ENCODE data around the gene SBK2. TPM values are rescaled to one million over a fixed set of nuclear protein-coding genes. Genes with fewer than 3 reads are reported as not detected.

SBK2 gene
- total and polyA plus RNA-seq, 9 of the 15 experiments (the other 6 are each of a cell fraction or from before 2014, with no cell fraction given) = not detected

DNA sequence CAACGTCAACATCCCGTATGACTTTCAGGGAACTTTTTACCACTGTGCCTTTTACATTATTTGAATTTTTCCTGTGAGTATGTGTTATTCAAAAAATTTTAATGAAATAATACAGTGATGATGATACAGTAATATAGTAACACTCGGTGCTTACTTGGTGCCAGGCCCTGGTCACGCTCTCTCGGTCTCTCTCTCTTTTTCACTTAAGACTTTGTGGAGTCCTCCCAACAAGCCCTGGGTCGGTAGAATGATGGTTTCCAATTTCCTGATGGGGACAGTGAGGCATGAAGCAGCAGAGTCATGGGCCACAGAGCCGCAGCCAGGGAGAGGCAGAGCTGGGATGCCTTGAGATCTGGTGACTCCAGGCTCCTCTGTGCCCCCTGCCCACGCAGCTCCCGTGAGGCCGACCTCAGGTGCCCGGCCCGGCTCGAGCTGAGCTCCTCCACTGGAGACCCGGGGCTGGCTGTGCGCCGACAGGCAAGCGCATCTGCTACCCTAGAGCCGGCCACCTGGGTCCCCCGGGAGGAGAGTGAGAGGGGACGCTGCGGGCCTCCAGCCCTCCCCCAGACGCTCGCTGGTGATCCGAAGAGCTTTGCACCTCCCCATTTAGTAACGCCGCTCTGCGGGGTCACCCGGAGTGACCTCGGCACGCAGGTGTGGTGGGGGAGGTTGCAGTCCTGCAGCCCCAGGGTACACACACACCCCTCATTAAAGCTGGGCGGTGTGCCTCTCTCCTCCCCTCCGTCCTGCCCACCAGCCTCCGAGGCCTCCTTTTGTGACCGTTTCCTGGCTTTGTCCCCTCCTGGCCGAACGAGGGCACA lies 12.8 kb upstream of the SBK2 start:
- intact Hi-C loops (cut with micrococcal nuclease) = no loop called here
- no peak for FAIRE-seq
- TF ChIP-seq NFE2 (IDR thresholded peaks at IDR 0.05; ENCODE audit: low read depth) (no peak), BRD4 (IDR thresholded peaks at IDR 0.05) (no peak), SMARCA4 (IDR thresholded peaks at IDR 0.05) (no peak), FOXA3 (CRISPR knock-in tag; conservative IDR thresholded peaks at IDR 0.05 in 1 of 2, IDR thresholded peaks at IDR 0.05 in 1 of 2) (peak; percentile 53 to 92; a peak in 3 of 4 replicates), FOSL1 (tag; conservative IDR thresholded peaks at IDR 0.05) (peak; percentile 77), NCOR1 (IDR thresholded peaks at IDR 0.05) (no peak), NCOA1 (IDR thresholded peaks at IDR 0.05; ENCODE audit: low read depth) (no peak)
- TF ChIP-seq, protein P1, sequence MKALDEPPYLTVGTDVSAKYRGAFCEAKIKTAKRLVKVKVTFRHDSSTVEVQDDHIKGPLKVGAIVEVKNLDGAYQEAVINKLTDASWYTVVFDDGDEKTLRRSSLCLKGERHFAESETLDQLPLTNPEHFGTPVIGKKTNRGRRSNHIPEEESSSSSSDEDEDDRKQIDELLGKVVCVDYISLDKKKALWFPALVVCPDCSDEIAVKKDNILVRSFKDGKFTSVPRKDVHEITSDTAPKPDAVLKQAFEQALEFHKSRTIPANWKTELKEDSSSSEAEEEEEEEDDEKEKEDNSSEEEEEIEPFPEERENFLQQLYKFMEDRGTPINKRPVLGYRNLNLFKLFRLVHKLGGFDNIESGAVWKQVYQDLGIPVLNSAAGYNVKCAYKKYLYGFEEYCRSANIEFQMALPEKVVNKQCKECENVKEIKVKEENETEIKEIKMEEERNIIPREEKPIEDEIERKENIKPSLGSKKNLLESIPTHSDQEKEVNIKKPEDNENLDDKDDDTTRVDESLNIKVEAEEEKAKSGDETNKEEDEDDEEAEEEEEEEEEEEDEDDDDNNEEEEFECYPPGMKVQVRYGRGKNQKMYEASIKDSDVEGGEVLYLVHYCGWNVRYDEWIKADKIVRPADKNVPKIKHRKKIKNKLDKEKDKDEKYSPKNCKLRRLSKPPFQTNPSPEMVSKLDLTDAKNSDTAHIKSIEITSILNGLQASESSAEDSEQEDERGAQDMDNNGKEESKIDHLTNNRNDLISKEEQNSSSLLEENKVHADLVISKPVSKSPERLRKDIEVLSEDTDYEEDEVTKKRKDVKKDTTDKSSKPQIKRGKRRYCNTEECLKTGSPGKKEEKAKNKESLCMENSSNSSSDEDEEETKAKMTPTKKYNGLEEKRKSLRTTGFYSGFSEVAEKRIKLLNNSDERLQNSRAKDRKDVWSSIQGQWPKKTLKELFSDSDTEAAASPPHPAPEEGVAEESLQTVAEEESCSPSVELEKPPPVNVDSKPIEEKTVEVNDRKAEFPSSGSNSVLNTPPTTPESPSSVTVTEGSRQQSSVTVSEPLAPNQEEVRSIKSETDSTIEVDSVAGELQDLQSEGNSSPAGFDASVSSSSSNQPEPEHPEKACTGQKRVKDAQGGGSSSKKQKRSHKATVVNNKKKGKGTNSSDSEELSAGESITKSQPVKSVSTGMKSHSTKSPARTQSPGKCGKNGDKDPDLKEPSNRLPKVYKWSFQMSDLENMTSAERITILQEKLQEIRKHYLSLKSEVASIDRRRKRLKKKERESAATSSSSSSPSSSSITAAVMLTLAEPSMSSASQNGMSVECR (CRISPR knock-in tag; IDR thresholded peaks at IDR 0.05) = 0 out of 2 replicates have a peak, but pooled peaks have one; percentile 23
- TF ChIP-seq, protein P2, sequence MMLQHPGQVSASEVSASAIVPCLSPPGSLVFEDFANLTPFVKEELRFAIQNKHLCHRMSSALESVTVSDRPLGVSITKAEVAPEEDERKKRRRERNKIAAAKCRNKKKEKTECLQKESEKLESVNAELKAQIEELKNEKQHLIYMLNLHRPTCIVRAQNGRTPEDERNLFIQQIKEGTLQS (IDR thresholded peaks at IDR 0.05) = 0 out of 2 replicates have a peak, but pooled peaks have one; percentile 18
- TF ChIP-seq, protein P2 (CRISPR knock-in tag; conservative IDR thresholded peaks at IDR 0.05) = no peak
- TF ChIP-seq, protein P3, sequence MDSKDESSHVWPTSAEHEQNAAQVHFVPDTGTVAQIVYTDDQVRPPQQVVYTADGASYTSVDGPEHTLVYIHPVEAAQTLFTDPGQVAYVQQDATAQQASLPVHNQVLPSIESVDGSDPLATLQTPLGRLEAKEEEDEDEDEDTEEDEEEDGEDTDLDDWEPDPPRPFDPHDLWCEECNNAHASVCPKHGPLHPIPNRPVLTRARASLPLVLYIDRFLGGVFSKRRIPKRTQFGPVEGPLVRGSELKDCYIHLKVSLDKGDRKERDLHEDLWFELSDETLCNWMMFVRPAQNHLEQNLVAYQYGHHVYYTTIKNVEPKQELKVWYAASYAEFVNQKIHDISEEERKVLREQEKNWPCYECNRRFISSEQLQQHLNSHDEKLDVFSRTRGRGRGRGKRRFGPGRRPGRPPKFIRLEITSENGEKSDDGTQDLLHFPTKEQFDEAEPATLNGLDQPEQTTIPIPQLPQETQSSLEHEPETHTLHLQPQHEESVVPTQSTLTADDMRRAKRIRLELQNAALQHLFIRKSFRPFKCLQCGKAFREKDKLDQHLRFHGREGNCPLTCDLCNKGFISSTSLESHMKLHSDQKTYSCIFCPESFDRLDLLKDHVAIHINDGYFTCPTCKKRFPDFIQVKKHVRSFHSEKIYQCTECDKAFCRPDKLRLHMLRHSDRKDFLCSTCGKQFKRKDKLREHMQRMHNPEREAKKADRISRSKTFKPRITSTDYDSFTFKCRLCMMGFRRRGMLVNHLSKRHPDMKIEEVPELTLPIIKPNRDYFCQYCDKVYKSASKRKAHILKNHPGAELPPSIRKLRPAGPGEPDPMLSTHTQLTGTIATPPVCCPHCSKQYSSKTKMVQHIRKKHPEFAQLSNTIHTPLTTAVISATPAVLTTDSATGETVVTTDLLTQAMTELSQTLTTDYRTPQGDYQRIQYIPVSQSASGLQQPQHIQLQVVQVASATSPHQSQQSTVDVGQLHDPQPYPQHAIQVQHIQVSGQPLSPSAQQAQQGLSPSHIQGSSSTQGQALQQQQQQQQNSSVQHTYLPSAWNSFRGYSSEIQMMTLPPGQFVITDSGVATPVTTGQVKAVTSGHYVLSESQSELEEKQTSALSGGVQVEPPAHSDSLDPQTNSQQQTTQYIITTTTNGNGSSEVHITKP (IDR thresholded peaks at IDR 0.05; ENCODE audit: partially characterized antibody) = peak; percentile 29

More for the DNA sequence above, 12.8 kb upstream of the SBK2 start:
- ATAC-seq (peak; percentile 21), DNase-seq (ENCODE audit: extremely low read depth in 1 of 4, low spot score in 3 of 4) (no peak)
- Histone ChIP-seq H3K9me3 (replicated peaks; ENCODE audit: control insufficient read depth, insufficient read depth, low read depth, low read length) (no peaks in the 10 kb centered on the region), H3K79me2 (ENCODE audit: control insufficient read depth, insufficient read depth, low read length) (no peaks in the 10 kb centered on the region), H3K4me2 (ENCODE audit: insufficient read depth, low read length) (peak overlapping the region; percentile 3; the same call in 1 of the 2 replicates), H2AFZ (ENCODE audit: low read depth, low read length) (peak overlapping the region; percentile 73), H3K36me3 (ENCODE audit: control insufficient read depth, insufficient read depth, low read length) (no peaks in the 10 kb centered on the region), H3K27me3 (ENCODE audit: control insufficient read depth in 2 of 2, insufficient read depth in 2 of 2, low read length in 2 of 2) (peaks cover 0 to 3% of the 10 kb centered on the region in 2 experiments; a peak in 3 of 5 replicates), H3K4me1 (replicated peaks in 1 of 2; ENCODE audit: control insufficient read depth in 2 of 2, insufficient read depth in 2 of 2, low read length in 2 of 2) (peaks cover 35 to 41% of the 10 kb centered on the region in 2 experiments), H4K20me1 (replicated peaks; ENCODE audit: control insufficient read depth, insufficient read depth, low read length) (no peaks in the 10 kb centered on the region), H3K4me3 (no peak overlapping the region), H3K9me1 (ENCODE audit: control insufficient read depth, insufficient read depth, low read length) (no peaks in the 10 kb centered on the region), H3K27ac (ENCODE audit: extremely low read depth, low read depth, low read length) (no peak overlapping the region), H3K9ac (ENCODE audit: insufficient read depth in 1 of 2, low read depth in 2 of 2, low read length in 2 of 2) (peak overlapping the region in 1 of 2 experiments; percentile 81; a peak in 2 of 4 replicates)
- ChIA-PET CTCF (ENCODE audit: low intra/inter-chr PET ratio) (no interaction called here), POLR2A (interaction anchor here (0.6 to 0.7 kb wide), 2 partner anchors 430 to 1007 kb away, joined by 3 read pairs; no protein-coding TSS in a partner anchor)
- BruUV-seq (replicated peaks) = no TSS peak
- in situ Hi-C loops (cut with MboI) = no loop called here
- WGBS (ENCODE audit: insufficient coverage, low coverage, missing lambda C conversion rate) = 32% methylated on average over 31 of the region's 36 CpGs
